SJSA1 (cell line): ENCODE results near the gene KCTD11. TPM values are rescaled to one million over a fixed set of nuclear protein-coding genes. Genes with fewer than 3 reads are reported as not detected.

Experiments
- DNase-seq, 2 experiments: peaks; one replicate each; pipeline ENCODE4 v3.0.0-alpha.2; 2015 to 2020; ENCODE audit warnings: low spot score in 2 of 2, low read depth in 1 of 2
- H3K27ac ChIP-seq: fragments of 250-450 bp; sonication (Bioruptor Pico); 2 replicates; pipeline ENCODE4 v1.5.1; 2020; ENCODE audit warnings: mild to moderate bottlenecking, moderate library complexity
- H3K27me3 ChIP-seq: fragments of 250-450 bp; sonication (Bioruptor Pico); replicated peaks from 2 replicates; pipeline ENCODE4 v1.5.1; 2020; ENCODE audit warnings: mild to moderate bottlenecking, moderate library complexity
- H3K36me3 ChIP-seq: fragments of 250-450 bp; sonication (Bioruptor Pico); 2 replicates; pipeline ENCODE4 v1.5.1; 2020; ENCODE audit warnings: mild to moderate bottlenecking
- H3K4me1 ChIP-seq: fragments of 250-450 bp; sonication (Bioruptor Pico); replicated peaks from 2 replicates; pipeline ENCODE4 v1.6.1; 2021; ENCODE audit warnings: mild to moderate bottlenecking
- H3K4me3 ChIP-seq: fragments of 250-450 bp; sonication (Bioruptor Pico); 2 replicates; pipeline ENCODE4 v1.5.1; 2020; ENCODE audit warnings: mild to moderate bottlenecking
- H3K9me3 ChIP-seq: fragments of 250-450 bp; sonication (Bioruptor Pico); replicated peaks from 2 replicates; pipeline ENCODE4 v1.5.1; 2020; ENCODE audit warnings: mild to moderate bottlenecking
- total RNA-seq: library from RNA; depleted of rRNA; stranded (reverse); fragments of >200 nt; shearing (Covaris generic); gene quantifications from 2 replicates; pipeline ENCODE4 v1.2.3, GENCODE V29; 2014; rRNA removed

KCTD11 gene
- 5.4 and 7.0 TPM in 2 replicates for total RNA-seq

- Histone ChIP-seq H3K27ac (peak within 1 kb of the TSS; percentile 92), H3K4me1 (peaks cover 39% of the 10 kb centered on the region), H3K36me3 (peaks cover 4% of the 10 kb centered on the region), H3K27me3 (no peaks in the 10 kb centered on the region), H3K4me3 (peak within 1 kb of the TSS; percentile 77), H3K9me3 (no peaks in the 10 kb centered on the region)
- DNase-seq: peak; percentile 93 to 97
Measured at GRCh38 chr17:7351665-7352502, at the start of gene KCTD11. Gene KCTD11 (plus strand): TSS chr17:7352162.

DNA sequence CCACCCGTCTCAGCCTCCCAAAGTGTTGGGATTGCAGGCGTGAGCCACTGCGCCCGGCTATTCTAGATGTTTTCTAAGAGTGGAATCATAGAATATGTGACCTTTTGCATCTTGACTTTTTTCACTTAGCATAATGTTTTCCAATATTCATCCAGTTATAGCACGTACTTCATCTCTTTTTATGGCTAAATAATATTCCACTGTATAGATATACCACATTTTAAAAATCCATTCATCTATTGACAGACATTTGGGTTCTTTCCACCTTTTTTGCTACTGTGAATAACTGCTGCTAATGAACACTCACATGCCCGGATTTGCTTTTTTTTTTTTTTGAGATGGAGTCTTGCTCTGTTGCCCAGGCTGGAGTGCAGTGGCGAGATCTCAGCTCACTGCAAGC is 47.8 kb upstream of the KCTD11 start:
- peaks cover 13% of the 10 kb centered on the region for H3K36me3 ChIP-seq
- no peak overlapping the region for H3K4me3 ChIP-seq
- DNase-seq: no peak
- H3K27me3 ChIP-seq: no peaks in the 10 kb centered on the region
- no peaks in the 10 kb centered on the region for H3K9me3 ChIP-seq
- peaks cover 8% of the 10 kb centered on the region for H3K4me1 ChIP-seq
- no peak overlapping the region for H3K27ac ChIP-seq

DNA sequence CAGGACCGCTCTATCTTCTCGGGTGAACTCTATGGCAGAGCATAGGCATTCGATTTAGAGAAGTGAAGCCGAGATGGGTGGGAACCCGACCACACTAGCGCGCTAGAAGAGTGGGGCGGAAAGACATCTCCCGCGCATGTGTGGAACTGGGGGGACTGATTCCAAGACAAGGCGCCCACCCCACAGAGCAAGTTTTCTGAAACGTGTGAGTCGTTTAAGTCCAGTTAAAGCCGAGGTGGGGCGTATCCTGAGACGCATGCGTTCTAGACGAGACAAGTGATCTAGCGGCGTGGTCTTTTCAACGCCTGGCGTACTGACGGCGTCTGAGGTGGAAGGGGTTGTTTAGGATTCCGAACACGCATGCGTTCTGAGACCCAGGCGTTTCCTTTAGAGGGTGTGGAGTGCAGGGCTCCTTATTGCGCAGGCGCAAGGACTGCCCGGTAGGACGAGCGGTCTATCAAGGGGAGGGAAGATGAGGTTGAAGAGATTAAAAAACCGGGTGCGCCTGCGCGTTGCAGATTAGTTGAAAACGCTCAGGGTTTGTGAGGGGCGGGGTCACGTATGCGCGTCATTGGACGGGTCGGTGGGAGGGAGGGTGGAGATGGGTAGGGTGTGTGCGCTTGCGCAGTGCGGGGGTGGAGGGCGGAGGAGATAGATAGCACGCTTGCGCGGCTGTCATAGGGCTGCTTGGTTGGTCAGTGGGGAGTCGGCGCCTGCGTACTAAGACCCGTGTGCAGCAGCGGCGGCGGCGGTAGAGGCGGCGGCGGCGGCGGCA is 44.9 kb upstream of the KCTD11 start, which contains the start of gene EIF5A:
TSS of gene EIF5A (plus strand) at position 718 of the 775 bp plus-strand sequence. CDS start 2,008 bp downstream, outside the sequence.
- Histone ChIP-seq H3K9me3 (no peaks in the 10 kb centered on the region), H3K4me1 (peaks cover 11% of the 10 kb centered on the region), H3K36me3 (peaks cover 38% of the 10 kb centered on the region), H3K27ac (peak within 1 kb of the TSS; percentile 85), H3K4me3 (peak within 1 kb of the TSS; percentile 74), H3K27me3 (no peaks in the 10 kb centered on the region)
- DNase-seq: peak; percentile 98 to 100

DNA sequence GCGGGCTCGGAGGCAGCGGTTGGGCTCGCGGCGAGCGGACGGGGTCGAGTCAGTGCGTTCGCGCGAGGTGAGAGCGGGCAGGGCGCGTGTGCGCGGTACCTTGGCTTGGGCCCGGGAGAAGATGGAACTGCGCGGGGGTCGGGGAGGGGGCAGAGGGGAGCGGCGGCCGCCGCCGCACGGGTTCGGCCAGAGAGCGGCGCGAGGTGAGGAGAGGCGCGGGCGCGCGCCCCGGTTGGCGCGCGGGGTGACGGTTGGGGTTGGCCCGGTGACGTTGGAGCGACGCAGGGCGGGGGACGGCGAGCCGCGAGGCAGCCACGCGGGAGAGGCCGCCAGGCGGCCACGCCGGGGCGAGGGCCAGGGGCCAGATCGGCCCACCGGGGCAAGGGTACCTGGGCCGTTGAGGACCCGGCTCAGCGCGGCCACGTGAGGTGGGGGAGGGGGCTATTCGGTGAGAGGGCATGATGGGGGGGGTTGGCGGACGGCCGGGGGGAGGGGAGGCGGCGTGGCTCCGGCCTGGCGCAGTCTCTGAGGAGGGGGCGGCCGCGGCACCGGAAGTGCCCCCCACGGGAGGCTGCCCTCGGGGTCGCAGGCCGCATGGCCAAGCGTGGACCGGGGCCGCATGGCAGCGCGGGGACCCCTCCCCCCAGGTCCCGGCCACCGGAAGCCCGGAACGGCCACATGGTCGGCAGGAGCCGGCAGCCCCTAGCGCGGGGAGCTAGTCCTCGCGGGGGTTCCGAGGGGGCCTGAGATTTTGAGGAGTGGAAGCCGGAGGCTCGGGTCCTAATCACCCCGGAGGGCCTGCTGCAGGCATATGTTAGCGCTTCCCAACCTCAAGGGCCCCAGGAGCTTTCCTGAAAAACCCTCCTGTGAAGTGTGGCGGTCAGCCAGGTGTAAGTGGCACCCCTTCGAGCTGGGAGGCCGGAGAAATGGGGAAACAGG is 44.0 kb upstream of the KCTD11 start:
- H3K36me3 ChIP-seq: peaks cover 47% of the 10 kb centered on the region
- peak in 1 of 2 experiments; percentile 17 for DNase-seq
- no peaks in the 10 kb centered on the region for H3K9me3 ChIP-seq

GRCh38 chr17:7308625-7309433 is 43.1 kb upstream of the KCTD11 start:
- peak; percentile 80 to 83 for DNase-seq
- Histone ChIP-seq H3K27ac (peak overlapping the region; percentile 85), H3K9me3 (no peaks in the 10 kb centered on the region)

More for the DNA sequence above, 44.0 kb upstream of the KCTD11 start:
- Histone ChIP-seq H3K27me3 (no peaks in the 10 kb centered on the region), H3K4me3 (peak overlapping the region; percentile 74), H3K27ac (peak overlapping the region; percentile 85), H3K4me1 (peaks cover 13% of the 10 kb centered on the region)

DNA sequence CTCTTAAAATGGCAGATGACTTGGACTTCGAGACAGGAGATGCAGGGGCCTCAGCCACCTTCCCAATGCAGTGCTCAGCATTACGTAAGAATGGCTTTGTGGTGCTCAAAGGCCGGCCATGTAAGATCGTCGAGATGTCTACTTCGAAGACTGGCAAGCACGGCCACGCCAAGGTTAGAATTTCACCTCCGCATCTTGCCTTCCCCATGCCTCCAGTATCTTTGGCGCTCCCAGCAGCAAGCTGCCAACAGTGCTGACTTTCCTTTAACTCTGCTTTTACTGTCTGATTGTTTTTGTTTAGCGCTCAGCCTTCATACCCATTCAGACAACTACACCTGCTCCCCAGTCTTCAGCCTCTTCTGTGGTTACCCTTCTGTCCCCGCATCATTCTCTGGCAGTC is 42.3 kb upstream of the KCTD11 start:
- Histone ChIP-seq H3K27ac (no peak overlapping the region), H3K4me1 (peaks cover 29% of the 10 kb centered on the region), H3K4me3 (no peak overlapping the region), H3K27me3 (no peaks in the 10 kb centered on the region), H3K36me3 (peaks cover 62% of the 10 kb centered on the region), H3K9me3 (no peaks in the 10 kb centered on the region)
- DNase-seq: no peak

More at GRCh38 chr17:7308625-7309433, 43.1 kb upstream of the KCTD11 start:
- H3K27me3 ChIP-seq: no peaks in the 10 kb centered on the region
- H3K36me3 ChIP-seq: peaks cover 56% of the 10 kb centered on the region
- H3K4me1 ChIP-seq: peaks cover 21% of the 10 kb centered on the region
- H3K4me3 ChIP-seq: peak overlapping the region; percentile 74

- DNase-seq: no peak
- Histone ChIP-seq H3K4me3 (no peak overlapping the region), H3K27me3 (no peaks in the 10 kb centered on the region), H3K9me3 (no peaks in the 10 kb centered on the region), H3K36me3 (peaks cover 78% of the 10 kb centered on the region), H3K4me1 (peaks cover 41% of the 10 kb centered on the region), H3K27ac (no peak overlapping the region)
Measured at GRCh38 chr17:7311110-7311705, 40.8 kb upstream of the KCTD11 start.

GRCh38 chr17:7312432-7313087 is 39.4 kb upstream of the KCTD11 start:
- Histone ChIP-seq H3K4me3 (no peak overlapping the region), H3K36me3 (peaks cover 81% of the 10 kb centered on the region), H3K27ac (no peak overlapping the region), H3K4me1 (peaks cover 38% of the 10 kb centered on the region), H3K9me3 (no peaks in the 10 kb centered on the region), H3K27me3 (no peaks in the 10 kb centered on the region)
- DNase-seq: no peak

- Histone ChIP-seq H3K4me1 (peaks cover 38% of the 10 kb centered on the region), H3K36me3 (peaks cover 81% of the 10 kb centered on the region), H3K27me3 (no peaks in the 10 kb centered on the region), H3K4me3 (no peak overlapping the region), H3K9me3 (no peaks in the 10 kb centered on the region), H3K27ac (no peak overlapping the region)
- no peak for DNase-seq
Measured at GRCh38 chr17:7313088-7313889, 38.7 kb upstream of the KCTD11 start.

DNA sequence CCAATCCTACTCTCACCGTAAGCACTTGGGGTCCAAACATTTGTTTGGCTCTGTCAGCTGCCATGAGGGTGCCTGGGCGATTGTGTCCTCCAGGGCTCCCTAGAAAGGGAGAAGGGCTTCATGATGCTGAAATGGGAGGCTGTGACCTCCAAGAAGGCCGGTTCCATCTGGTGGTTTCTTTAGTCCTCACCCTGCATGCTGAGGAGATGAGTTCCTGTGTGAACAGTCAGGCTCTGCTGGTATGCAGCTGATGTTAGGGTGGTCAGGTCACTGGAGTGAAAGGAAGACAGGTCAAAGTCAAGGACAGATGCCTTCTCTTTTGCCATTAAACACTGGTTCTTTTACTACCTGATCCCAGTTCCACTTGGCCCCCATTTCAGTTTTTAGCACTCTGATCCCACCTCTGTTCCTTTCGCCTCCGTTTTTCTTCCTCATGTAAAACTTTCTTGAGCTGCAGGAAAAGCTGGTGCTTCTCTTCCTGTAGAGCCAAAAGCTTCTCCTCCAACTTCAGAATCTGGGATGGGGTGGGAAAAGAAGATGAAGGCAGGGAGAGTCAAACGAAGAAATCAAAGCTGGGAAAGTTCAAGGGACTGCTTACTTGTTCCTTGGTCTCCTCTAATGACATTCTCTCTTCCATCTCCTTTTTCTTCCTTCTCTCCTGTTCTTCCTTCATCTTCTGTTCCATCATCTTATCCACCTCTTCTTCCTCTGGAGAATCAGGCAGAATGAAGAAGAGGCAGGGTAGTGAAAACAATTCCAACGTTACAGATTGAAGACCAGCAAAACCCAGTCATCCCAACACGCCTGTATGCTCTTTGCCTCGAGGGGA is 37.9 kb upstream of the KCTD11 start:
- Histone ChIP-seq H3K36me3 (peaks cover 83% of the 10 kb centered on the region), H3K27ac (no peak overlapping the region), H3K27me3 (no peaks in the 10 kb centered on the region), H3K4me3 (peak overlapping the region; percentile 88), H3K4me1 (peaks cover 34% of the 10 kb centered on the region), H3K9me3 (no peaks in the 10 kb centered on the region)
- no peak for DNase-seq
